Upper lobe of left lung (tissue), 6 donors: ENCODE measurements around the gene PARD3B. TPM values are rescaled to one million over a fixed set of nuclear protein-coding genes. Genes with fewer than 3 reads are reported as not detected.

Experiments used
- ATAC-seq, 2 donors: fragments of 200-7000 bp; cut with Tn5 transposase; one replicate each; pipeline ENCODE4 v1.9.1; 2022; ENCODE audit warnings: mild to moderate bottlenecking in 2 of 2, moderate library complexity in 2 of 2; ENCODE audit not compliant: low FRiP score in 2 of 2
- DNase-seq, 2 donors: peaks; one replicate each; pipeline ENCODE4 v3.0.0-alpha.2; 2019 to 2020
- H3K27ac ChIP-seq, 4 donors: fragments of 200-600 bp; sonication (generic); one replicate each; pipeline ENCODE4 v1.5.1; 2016 to 2019
- H3K27me3 ChIP-seq, 4 donors: fragments of 200-600 bp; sonication (generic); one replicate each; pipeline ENCODE4 v1.5.1; 2017 to 2019
- H3K36me3 ChIP-seq, 4 donors: fragments of 200-600 bp; sonication (generic); one replicate each; pipeline ENCODE4 v1.5.1; 2016 to 2019
- H3K4me1 ChIP-seq, 4 donors: fragments of 200-600 bp; sonication (generic); one replicate each; pipeline ENCODE4 v1.5.1; 2018 to 2019
- H3K4me3 ChIP-seq, 4 donors: fragments of 200-600 bp; sonication (generic); one replicate each; pipeline ENCODE4 v1.5.1; 2017 to 2019; ENCODE audit warnings: mild to moderate bottlenecking in 2 of 4, moderate library complexity in 1 of 4
- H3K9me3 ChIP-seq, 4 donors: fragments of 200-600 bp; sonication (generic); one replicate each; pipeline ENCODE4 v1.5.1; 2018 to 2019
- CTCF ChIP-seq, 6 experiments: fragments of 450-650 bp in 4 of 6; fragments of 200-600 bp in 2 of 6; sonication (generic) in 2 of 6; IDR thresholded peaks; one replicate each; pipeline ENCODE4 v1.5.1; 2016 to 2019; ENCODE audit warnings: antibody characterized with exemption in 6 of 6
- EP300 ChIP-seq, 4 donors: sonication (generic); formaldehyde crosslinking; IDR thresholded peaks; one replicate each; pipeline ENCODE4 v1.5.1; 2017; ENCODE audit warnings: antibody characterized with exemption in 4 of 4, control low read depth in 2 of 4
- POLR2A ChIP-seq, 4 donors: fragments of 450-650 bp; IDR thresholded peaks; one replicate each; pipeline ENCODE4 v1.5.1; 2016 to 2017; ENCODE audit warnings: antibody characterized with exemption in 4 of 4, mild to moderate bottlenecking in 2 of 4
- POLR2AphosphoS5 ChIP-seq, 2 donors: sonication (generic); formaldehyde crosslinking; IDR thresholded peaks; one replicate each; pipeline ENCODE4 v1.5.1; 2017; ENCODE audit warnings: antibody characterized with exemption in 2 of 2
- WGBS, 2 donors: methylation state at CpG; one replicate each; pipeline ENCODE4 v1.1.5; 2017 to 2018; 5-methylcytosine and 5-hydroxymethylcytosine counted together
- total RNA-seq, 6 donors: library from RNA; depleted of rRNA in 4 of 6; stranded (reverse); fragments of >200 nt in 4 of 6; gene quantifications; one replicate each; pipeline versions ENCODE4 v1.1.0 to v1.2.1, GENCODE V29; 2016 to 2021
- donor health status: DM: no; HTN: no; CAD: no; lungs with moderate emphysema.
- donor health status: DM: no; HTN: yes; CAD: no; lungs with severe emphysema.

Gene PARD3B
- total RNA-seq, 6 donors from 2014 or later = 17.8 to 44.9 (median 24.2) TPM

GRCh38 chr2:205130111-205130829 lies 585.0 kb downstream of the PARD3B start:
- Histone ChIP-seq H3K4me3 (no peak overlapping the region), H3K27ac (no peak overlapping the region), H3K36me3 (peaks cover 0 to 6% (median 0%) of the 10 kb centered on the region in 4 donors), H3K9me3 (no peaks in the 10 kb centered on the region), H3K27me3 (no peaks in the 10 kb centered on the region), H3K4me1 (peaks cover 0 to 5% (median 0%) of the 10 kb centered on the region in 4 donors)
- TF ChIP-seq POLR2A (IDR thresholded peaks at IDR 0.05) (no peak), CTCF (IDR thresholded peaks at IDR 0.05) (no peak), POLR2AphosphoS5 (IDR thresholded peaks at IDR 0.05) (no peak), EP300 (IDR thresholded peaks at IDR 0.05) (no peak)
- DNase-seq = no peak
- 84 to 86% methylated on average over 4 of the region's 4 CpGs for WGBS, 2 donors
- ATAC-seq = no peak

GRCh38 chr2:205133544-205133943 lies 588.3 kb downstream of the PARD3B start:
- H3K27ac ChIP-seq = no peak overlapping the region
- ATAC-seq (no peak), DNase-seq (no peak)
- WGBS, 2 donors = 41 to 55% methylated on average over 1 of the region's 1 CpG
- H3K4me1 ChIP-seq = peaks cover 0 to 5% (median 0%) of the 10 kb centered on the region in 4 donors
- H3K36me3 ChIP-seq = no peaks in the 10 kb centered on the region
- H3K4me3 ChIP-seq = no peak overlapping the region
- H3K9me3 ChIP-seq = no peaks in the 10 kb centered on the region
- H3K27me3 ChIP-seq = no peaks in the 10 kb centered on the region
- TF ChIP-seq POLR2A (IDR thresholded peaks at IDR 0.05) (no peak), EP300 (IDR thresholded peaks at IDR 0.05) (no peak), CTCF (IDR thresholded peaks at IDR 0.05) (no peak), POLR2AphosphoS5 (IDR thresholded peaks at IDR 0.05) (no peak)

GRCh38 chr2:205138735-205139134 lies 593.5 kb downstream of the PARD3B start:
- DNase-seq = no peak
- 96 to 98% methylated on average over 2 of the region's 2 CpGs for WGBS, 2 donors
- no peak for TF ChIP-seq EP300 (IDR thresholded peaks at IDR 0.05)
- TF ChIP-seq POLR2AphosphoS5 (IDR thresholded peaks at IDR 0.05) = no peak
- no peak for TF ChIP-seq POLR2A (IDR thresholded peaks at IDR 0.05)
- TF ChIP-seq CTCF (IDR thresholded peaks at IDR 0.05) = no peak
- Histone ChIP-seq H3K27me3 (no peaks in the 10 kb centered on the region), H3K27ac (no peak overlapping the region), H3K4me1 (no peaks in the 10 kb centered on the region), H3K36me3 (no peaks in the 10 kb centered on the region), H3K9me3 (no peaks in the 10 kb centered on the region), H3K4me3 (no peak overlapping the region)
- ATAC-seq = no peak

GRCh38 chr2:205139822-205140463 lies 594.7 kb downstream of the PARD3B start:
- ATAC-seq = peak in 1 of 2 donors; percentile 39
- peak; percentile 45 to 67 for DNase-seq
- Histone ChIP-seq H3K9me3 (no peaks in the 10 kb centered on the region), H3K36me3 (no peaks in the 10 kb centered on the region), H3K4me3 (peak overlapping the region in 1 of 4 donors; percentile 5), H3K27me3 (no peaks in the 10 kb centered on the region), H3K27ac (no peak overlapping the region), H3K4me1 (no peaks in the 10 kb centered on the region)
- 23 to 31% methylated on average over 8 of the region's 8 CpGs for WGBS, 2 donors
- TF ChIP-seq CTCF (IDR thresholded peaks at IDR 0.05) (no peak), POLR2AphosphoS5 (IDR thresholded peaks at IDR 0.05) (peak in 1 of 2 donors; percentile 15)
